PC-9 (cell line): Measurements from ENCODE around the gene LRRFIP1. TPM values are rescaled to one million over a fixed set of nuclear protein-coding genes. Genes with fewer than 3 reads are reported as not detected.

Experiments used
- BruUV-seq: library from RNA; stranded (reverse); fragments of 400-500 nt; replicated peaks from 2 replicates; lab custom pipeline; 2021; lab: Mats Ljungman, UMichigan
- CTCF ChIA-PET: fragments of 300-600 bp; sonication (Branson Sonifier 250); formaldehyde crosslinking; loops from one replicate; lab custom pipeline; 2022; ENCODE audit warnings: antibody characterized with exemption; lab: Charles Lee
- POLR2A ChIA-PET: fragments of 300-600 bp; sonication (Branson Sonifier 250); formaldehyde crosslinking; loops from one replicate; lab custom pipeline; 2022; ENCODE audit warnings: antibody characterized with exemption; ENCODE audit not compliant: unreplicated experiment; lab: Charles Lee
- DNase-seq, 2 experiments: peaks; one replicate each; pipeline versions ENCODE4 v3.0.0 to v3.0.0-alpha.2; 2015 to 2022; ENCODE audit warnings: mixed read lengths in 1 of 2
- H2AFZ ChIP-seq: fragments of 200-600 bp; sonication (generic); 2 replicates; pipeline ENCODE4 v1.8.1; 2017; ENCODE audit warnings: antibody characterized with exemption
- H3F3A ChIP-seq: fragments of 200-600 bp; sonication (generic); 2 replicates; pipeline ENCODE4 v1.8.1; 2017; ENCODE audit warnings: antibody characterized with exemption, mild to moderate bottlenecking, low read depth; ENCODE audit not compliant: insufficient read depth
- H3K27ac ChIP-seq: fragments of 200-600 bp; sonication (generic); 2 replicates; pipeline ENCODE4 v1.6.1; 2016; ENCODE audit warnings: mixed run types
- H3K27me3 ChIP-seq: fragments of 200-600 bp; sonication (generic); 2 replicates; pipeline ENCODE4 v1.6.1; 2016; ENCODE audit warnings: low read depth, mixed run types; ENCODE audit not compliant: insufficient read depth
- H3K36me3 ChIP-seq: fragments of 200-600 bp; sonication (generic); 2 replicates; pipeline ENCODE4 v1.6.1; 2016; ENCODE audit warnings: low read depth, mixed run types
- H3K4me1 ChIP-seq: fragments of 200-600 bp; sonication (generic); replicated peaks from 2 replicates; pipeline ENCODE4 v1.6.1; 2016; ENCODE audit warnings: mixed run types; ENCODE audit not compliant: insufficient read depth
- H3K4me2 ChIP-seq: fragments of 200-600 bp; sonication (generic); 2 replicates; pipeline ENCODE4 v1.6.1; 2017; ENCODE audit warnings: mixed run types
- H3K4me3 ChIP-seq: fragments of 200-600 bp; sonication (generic); 2 replicates; pipeline ENCODE4 v1.6.1; 2016; ENCODE audit warnings: mixed run types
- H3K79me2 ChIP-seq: fragments of 200-600 bp; sonication (generic); 2 replicates; pipeline ENCODE4 v1.6.1; 2017; ENCODE audit warnings: low read depth, mixed run types
- H3K9me2 ChIP-seq: fragments of 200-600 bp; sonication (generic); 2 replicates; pipeline ENCODE4 v1.8.1; 2017; ENCODE audit warnings: mild to moderate bottlenecking; ENCODE audit not compliant: insufficient read depth
- H3K9me3 ChIP-seq: fragments of 200-600 bp; sonication (generic); 2 replicates; pipeline ENCODE4 v1.8.1; 2016; ENCODE audit warnings: low read depth; ENCODE audit not compliant: insufficient read depth
- H4K20me1 ChIP-seq: fragments of 200-600 bp; sonication (generic); 2 replicates; pipeline ENCODE4 v1.8.1; 2017; ENCODE audit not compliant: insufficient read depth
- CTCF ChIP-seq: fragments of 200-600 bp; sonication (generic); conservative IDR thresholded peaks from 2 replicates; pipeline ENCODE4 v1.6.1; 2017; ENCODE audit warnings: mixed run types, antibody characterized with exemption, mild to moderate bottlenecking, moderate library complexity
- EZH2 ChIP-seq: fragments of 200-600 bp; sonication (generic); IDR thresholded peaks from 2 replicates; pipeline ENCODE4 v1.8.0; 2017; ENCODE audit warnings: antibody characterized with exemption, low read depth
- intact Hi-C: fragments of 100-400 bp; cut with micrococcal nuclease; formaldehyde crosslinking; loops from one replicate; pipeline ENCODE4 v1.10.0; 2022; ENCODE audit not compliant: unreplicated experiment
- total RNA-seq: library from RNA; stranded (reverse); gene quantifications from 2 replicates; pipeline ENCODE4 v1.2.3, GENCODE V29; 2021

The LRRFIP1 gene
- total RNA-seq, 1 experiment from 2014 or later = 238 TPM

DNA sequence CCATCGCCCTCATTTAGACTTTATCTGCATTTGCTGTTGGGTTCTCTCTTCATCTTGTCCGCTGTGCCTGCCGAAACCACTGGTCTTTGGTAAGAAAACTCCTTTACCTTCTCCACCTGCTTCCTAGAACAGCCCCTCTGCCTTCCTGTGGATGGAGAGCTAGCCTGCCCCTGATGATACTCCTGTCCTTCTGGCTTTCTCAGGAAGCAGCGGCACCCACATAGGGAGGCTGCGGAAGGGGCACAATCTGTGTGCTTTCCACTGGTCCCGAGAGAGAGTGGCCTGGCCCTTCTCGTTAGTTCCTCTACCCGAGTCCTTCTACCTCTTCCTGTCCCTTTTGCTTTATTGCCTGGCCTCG is 90.9 kb downstream of the LRRFIP1 start:
- peaks cover 36% of the 10 kb centered on the region for H3F3A ChIP-seq
- intact Hi-C loops = no loop called here
- no peak for DNase-seq
- H3K79me2 ChIP-seq = peaks cover 99% of the 10 kb centered on the region
- BruUV-seq = no TSS peak
- H3K4me1 ChIP-seq = peaks cover 1% of the 10 kb centered on the region; the same call in 1 of the 2 replicates
- TF ChIP-seq CTCF (no peak), EZH2 (no peak)
- ChIA-PET POLR2A (no interaction called here), CTCF (no interaction called here)
- H4K20me1 ChIP-seq = peaks cover 100% of the 10 kb centered on the region
- no peaks in the 10 kb centered on the region for H3K9me2 ChIP-seq
- no peak overlapping the region for H2AFZ ChIP-seq
- no peaks in the 10 kb centered on the region for H3K9me3 ChIP-seq
- H3K27me3 ChIP-seq = no peaks in the 10 kb centered on the region
- H3K36me3 ChIP-seq = 0 out of 2 replicates have a peak, but pooled peaks cover 16% of the 10 kb centered on the region
- no peak overlapping the region for H3K4me3 ChIP-seq
- no peak overlapping the region for H3K27ac ChIP-seq
- H3K4me2 ChIP-seq = no peak overlapping the region

DNA sequence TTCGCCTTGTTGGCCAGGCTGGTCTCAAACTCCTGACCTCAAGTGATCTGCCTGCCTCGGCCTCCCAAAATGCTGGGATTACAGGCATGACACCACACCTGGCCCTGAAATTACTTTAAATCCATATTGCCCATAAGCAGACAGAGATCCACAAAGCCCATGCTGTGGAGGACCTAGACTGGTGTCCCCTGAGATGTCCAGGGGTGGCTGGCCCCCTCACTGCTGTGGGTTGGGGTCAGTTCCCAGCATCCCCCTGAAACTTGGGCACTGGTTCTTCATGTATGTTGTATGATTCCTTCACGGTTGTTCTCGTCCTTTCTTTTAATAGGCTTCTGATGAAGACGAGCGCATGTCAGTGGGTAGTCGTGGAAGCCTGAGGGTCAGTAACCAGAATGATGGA is 93.1 kb downstream of the LRRFIP1 start:
- intact Hi-C loops = no loop called here
- Histone ChIP-seq H3K27me3 (no peaks in the 10 kb centered on the region), H3K27ac (no peak overlapping the region), H3K9me3 (no peaks in the 10 kb centered on the region), H3K36me3 (peaks cover 20% of the 10 kb centered on the region), H4K20me1 (peaks cover 100% of the 10 kb centered on the region), H3K79me2 (peaks cover 99% of the 10 kb centered on the region), H3K4me1 (peaks cover 8% of the 10 kb centered on the region; the same call in 1 of the 2 replicates), H2AFZ (no peak overlapping the region), H3K4me3 (no peak overlapping the region), H3K9me2 (no peaks in the 10 kb centered on the region), H3F3A (peaks cover 39% of the 10 kb centered on the region), H3K4me2 (no peak overlapping the region)
- ChIA-PET CTCF (no interaction called here), POLR2A (interaction anchor here (0.8 kb wide), 1 partner anchor 12 kb away, joined by 4 read pairs; no protein-coding TSS in a partner anchor)
- no peak for DNase-seq
- no TSS peak for BruUV-seq
- TF ChIP-seq CTCF (no peak), EZH2 (no peak)

GRCh38 chr2:237720957-237721356 is 93.6 kb downstream of the LRRFIP1 start:
- peaks cover 8% of the 10 kb centered on the region; the same call in 1 of the 2 replicates for H3K4me1 ChIP-seq
- H3K9me3 ChIP-seq = no peaks in the 10 kb centered on the region
- H3K27me3 ChIP-seq = no peaks in the 10 kb centered on the region
- no peak overlapping the region for H2AFZ ChIP-seq
- H3F3A ChIP-seq = peaks cover 38% of the 10 kb centered on the region
- TF ChIP-seq CTCF = no peak
- TF ChIP-seq EZH2 = no peak
- no peak overlapping the region for H3K27ac ChIP-seq
- no peak overlapping the region for H3K4me3 ChIP-seq
- BruUV-seq = no TSS peak
- H3K79me2 ChIP-seq = peaks cover 97% of the 10 kb centered on the region
- no peak for DNase-seq
- peaks cover 100% of the 10 kb centered on the region for H4K20me1 ChIP-seq
- intact Hi-C loops = no loop called here
- H3K4me2 ChIP-seq = no peak overlapping the region
- ChIA-PET CTCF (interaction anchor here (0.7 kb wide), 1 partner anchor 30 kb away, joined by 3 read pairs; no protein-coding TSS in a partner anchor), POLR2A (interaction anchor here (0.8 kb wide), 1 partner anchor 12 kb away, joined by 4 read pairs; no protein-coding TSS in a partner anchor)
- H3K36me3 ChIP-seq = peaks cover 22% of the 10 kb centered on the region
- no peaks in the 10 kb centered on the region for H3K9me2 ChIP-seq
